Fibroblast of skin of left quadriceps (primary cell): Measurements from ENCODE around the gene SRSF2.
A peak's percentile ranks its signal among the peaks of the same experiment; 100 is the strongest.
"Not testable (repeated sequence)": the region's sequence is repeated elsewhere in the genome, so short reads cannot be mapped to it uniquely, and the experiment has no call there.

Experiments used
- DNase-seq, 2 experiments: peaks; one replicate each; pipeline ENCODE4 v3.0.0-alpha.2; 2013; ENCODE audit warnings: low read depth in 2 of 2

SRSF2 gene

GRCh38 chr17:76737082-76737675 is at the start of gene SRSF2:
TSS of gene SRSF2 (minus strand) at chr17:76737331. CDS start at chr17:76737160, 171 bp downstream.
- DNase-seq: peak; percentile 99

GRCh38 chr17:76784926-76785325 is 47.8 kb upstream of the SRSF2 start:
- DNase-seq: no peak

- DNase-seq: no peak
Measured at GRCh38 chr17:76783146-76783545, 46.0 kb upstream of the SRSF2 start.

GRCh38 chr17:76781056-76781982 is 44.2 kb upstream of the SRSF2 start:
- no peak for DNase-seq

GRCh38 chr17:76775021-76775600 is 38.0 kb upstream of the SRSF2 start:
- DNase-seq: no peak

- peak; percentile 81 to 84 for DNase-seq
Measured at GRCh38 chr17:76772842-76773525, 35.9 kb upstream of the SRSF2 start.

- no peak for DNase-seq
Measured at GRCh38 chr17:76758570-76758969, 21.4 kb upstream of the SRSF2 start.

- no peak for DNase-seq
Measured at GRCh38 chr17:76757256-76757655, 20.1 kb upstream of the SRSF2 start.

GRCh38 chr17:76755285-76755684 is 18.2 kb upstream of the SRSF2 start:
- no peak for DNase-seq

GRCh38 chr17:76753061-76753961 is 16.2 kb upstream of the SRSF2 start:
- no peak for DNase-seq

- no peak for DNase-seq
Measured at GRCh38 chr17:76752006-76752405, 14.9 kb upstream of the SRSF2 start.

GRCh38 chr17:76751416-76751993 is 14.4 kb upstream of the SRSF2 start:
- DNase-seq: no peak

GRCh38 chr17:76748657-76749056 is 11.5 kb upstream of the SRSF2 start:
- no peak for DNase-seq

GRCh38 chr17:76747716-76748363 is 10.7 kb upstream of the SRSF2 start:
- DNase-seq: no peak

GRCh38 chr17:76745785-76746184 is 8.7 kb upstream of the SRSF2 start:
- DNase-seq: not testable (repeated sequence)

GRCh38 chr17:76744747-76745146 is 7.6 kb upstream of the SRSF2 start:
- DNase-seq: no peak

- no peak for DNase-seq
Measured at GRCh38 chr17:76742958-76743357, 5.8 kb upstream of the SRSF2 start.

GRCh38 chr17:76740329-76741118 is 3.4 kb upstream of the SRSF2 start:
- no peak for DNase-seq

GRCh38 chr17:76739568-76740115 is 2.5 kb upstream of the SRSF2 start:
- DNase-seq: not testable (repeated sequence)
